ENCODE results near the gene LZIC.
A peak's percentile ranks its signal among the peaks of the same experiment; 100 is the strongest.

The LZIC gene

DNA sequence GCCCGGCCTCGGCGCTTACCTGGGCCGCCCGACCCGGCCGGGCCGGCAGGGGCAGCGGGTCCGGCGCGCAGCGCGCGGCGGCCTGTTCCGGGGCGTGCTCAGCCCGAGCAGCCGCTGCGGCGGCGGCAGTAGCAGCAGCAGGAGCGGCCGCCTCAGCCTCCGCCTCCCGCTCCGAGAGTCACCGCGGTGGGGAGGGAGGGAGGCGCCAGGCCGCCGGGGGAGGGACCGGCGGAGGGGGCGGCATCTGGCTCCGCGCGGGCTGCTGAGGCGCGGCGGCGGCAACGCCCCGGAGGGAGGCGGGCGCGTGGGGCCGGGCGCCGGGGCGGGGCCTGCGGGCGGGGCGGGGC is 33.1 kb downstream of the LZIC start, which contains the start of gene CTNNBIP1:
Gene CTNNBIP1 (minus strand): TSS at position 194 of the 347 bp plus-strand sequence. CDS start 38,205 bp downstream, outside the sequence.
- DNase-seq = no peak

DNA sequence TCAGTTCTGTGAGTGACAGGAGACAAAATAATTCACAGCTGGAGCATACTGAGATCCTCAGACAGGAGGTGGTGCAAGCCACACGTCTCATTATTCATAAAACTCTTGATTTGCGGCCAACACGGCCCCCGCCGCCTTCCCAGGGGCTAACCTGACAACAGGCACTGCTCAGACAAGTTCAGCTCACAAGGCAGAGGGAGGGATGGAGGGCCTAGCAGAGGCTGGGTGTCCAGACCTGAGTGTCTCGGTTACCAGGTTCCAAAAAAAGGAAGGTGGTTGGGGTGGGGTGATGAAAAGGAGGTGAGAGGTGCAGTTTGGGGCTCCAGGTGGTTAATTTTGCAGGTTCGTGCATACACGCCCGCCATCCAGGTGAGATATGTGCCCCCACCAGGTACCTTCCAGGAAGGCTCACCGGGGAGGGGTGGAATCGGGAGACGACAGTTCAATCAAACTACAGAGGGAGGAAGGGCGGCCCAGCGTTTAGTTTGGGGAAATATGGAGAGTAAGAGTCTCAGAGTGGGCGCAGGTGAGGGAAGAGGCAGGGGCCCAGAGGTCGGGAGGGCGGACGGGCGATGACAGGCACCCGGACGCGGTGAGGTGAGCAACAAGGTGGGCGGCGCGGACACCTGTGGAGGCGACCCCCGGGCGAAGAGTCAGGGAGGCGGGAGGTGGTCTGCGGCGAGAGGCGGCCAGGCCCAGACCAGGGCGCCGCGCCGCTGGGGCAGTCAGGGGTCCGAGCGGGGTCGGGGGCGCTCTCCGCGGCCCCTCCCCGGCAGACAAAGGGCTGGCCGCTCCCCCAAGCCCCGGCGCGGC is 33.8 kb downstream of the LZIC start:
- DNase-seq = peak; percentile 43

DNA sequence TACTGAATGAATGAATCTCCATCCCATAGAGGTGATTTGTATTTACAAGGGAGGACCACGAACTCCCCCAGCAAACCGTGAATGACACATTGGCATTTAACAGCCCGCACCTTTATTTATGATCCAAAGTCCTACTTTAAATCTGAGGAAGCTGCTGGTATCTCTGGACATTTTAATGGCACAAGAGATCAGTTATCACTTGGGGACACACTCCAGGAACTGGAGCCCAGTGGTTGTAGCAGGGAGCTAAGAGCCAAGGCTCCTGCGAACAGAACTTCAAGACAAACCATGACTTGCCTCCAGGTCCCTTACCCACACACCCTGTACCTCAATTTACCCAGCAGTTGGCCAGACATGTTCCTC is 34.3 kb downstream of the LZIC start:
- no peak for DNase-seq

DNA sequence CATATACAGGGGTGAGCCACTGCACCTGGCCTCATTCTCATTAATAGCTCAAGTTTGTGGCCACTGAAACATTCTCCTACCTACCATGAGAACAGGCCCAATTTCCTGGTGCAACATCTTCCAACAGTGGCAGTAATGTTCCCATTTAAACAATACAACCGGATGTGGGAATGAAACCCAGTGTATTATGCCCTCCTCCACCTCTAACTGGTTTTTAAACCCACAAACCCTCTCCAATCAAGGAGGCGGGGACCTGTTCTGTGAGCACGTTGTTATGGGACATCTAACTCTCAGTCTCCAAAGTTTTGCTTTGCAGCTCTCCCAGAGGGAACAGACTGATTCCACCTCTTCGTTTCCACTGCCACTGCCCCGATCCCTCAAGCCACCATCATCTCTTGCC is 35.8 kb downstream of the LZIC start:
- no peak for DNase-seq

DNA sequence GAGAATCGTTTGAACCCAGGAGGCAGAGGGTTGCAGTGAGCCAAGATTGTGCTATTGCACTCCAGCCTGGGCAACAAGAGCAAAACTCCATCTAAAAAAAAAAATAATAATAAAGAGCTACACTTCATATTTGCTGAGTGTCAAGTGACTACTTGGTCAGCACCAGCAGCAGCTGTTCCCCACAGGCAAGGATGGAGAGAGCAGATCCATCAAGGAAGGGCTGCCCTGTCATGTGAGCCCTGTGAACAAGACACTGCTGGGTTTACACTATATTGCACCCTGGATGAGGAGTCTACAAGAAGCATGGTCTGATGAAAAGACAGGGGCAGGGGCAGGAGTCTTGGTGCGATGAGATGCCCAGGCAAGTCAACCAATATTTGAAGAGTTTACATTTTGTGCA is 36.7 kb downstream of the LZIC start:
- DNase-seq = no peak

DNA sequence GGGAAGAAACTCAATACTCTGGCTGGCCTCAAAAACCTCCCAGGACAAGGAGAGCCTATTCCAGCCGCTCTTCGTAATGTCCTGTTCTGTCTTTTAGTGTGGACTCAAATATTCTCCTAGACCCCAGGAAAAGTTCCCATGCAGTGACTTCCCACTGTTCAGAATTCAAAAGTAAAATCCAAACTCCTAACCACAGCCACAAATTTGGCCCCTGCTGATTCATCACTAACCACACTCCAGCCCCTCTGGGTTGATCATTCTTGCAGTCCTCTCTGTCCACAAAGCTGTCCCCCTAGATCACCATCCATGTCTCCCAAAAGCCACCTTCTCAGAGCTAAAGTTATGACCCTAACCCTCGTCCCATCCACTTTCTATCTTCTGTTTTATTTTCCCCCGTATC is 38.2 kb downstream of the LZIC start:
- no peak for DNase-seq

DNA sequence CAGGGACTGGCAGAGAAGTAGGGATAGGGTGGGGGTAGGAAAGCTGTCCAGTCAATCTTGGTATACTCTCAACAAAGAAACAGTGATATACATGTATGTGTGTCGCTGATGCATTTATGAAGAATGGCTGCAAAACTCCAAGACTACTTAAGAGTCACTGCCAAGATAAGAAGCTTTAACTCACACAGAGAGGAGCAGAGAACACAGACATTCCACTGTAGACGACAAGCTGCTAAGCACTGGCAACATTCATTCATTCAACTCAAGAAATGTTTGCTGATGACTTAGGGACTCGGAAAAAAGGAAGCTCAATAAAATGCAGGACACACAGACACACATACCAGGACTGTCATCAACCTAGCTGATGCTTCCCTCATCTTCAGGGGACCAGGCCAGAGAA is 38.6 kb downstream of the LZIC start:
- DNase-seq = no peak

DNA sequence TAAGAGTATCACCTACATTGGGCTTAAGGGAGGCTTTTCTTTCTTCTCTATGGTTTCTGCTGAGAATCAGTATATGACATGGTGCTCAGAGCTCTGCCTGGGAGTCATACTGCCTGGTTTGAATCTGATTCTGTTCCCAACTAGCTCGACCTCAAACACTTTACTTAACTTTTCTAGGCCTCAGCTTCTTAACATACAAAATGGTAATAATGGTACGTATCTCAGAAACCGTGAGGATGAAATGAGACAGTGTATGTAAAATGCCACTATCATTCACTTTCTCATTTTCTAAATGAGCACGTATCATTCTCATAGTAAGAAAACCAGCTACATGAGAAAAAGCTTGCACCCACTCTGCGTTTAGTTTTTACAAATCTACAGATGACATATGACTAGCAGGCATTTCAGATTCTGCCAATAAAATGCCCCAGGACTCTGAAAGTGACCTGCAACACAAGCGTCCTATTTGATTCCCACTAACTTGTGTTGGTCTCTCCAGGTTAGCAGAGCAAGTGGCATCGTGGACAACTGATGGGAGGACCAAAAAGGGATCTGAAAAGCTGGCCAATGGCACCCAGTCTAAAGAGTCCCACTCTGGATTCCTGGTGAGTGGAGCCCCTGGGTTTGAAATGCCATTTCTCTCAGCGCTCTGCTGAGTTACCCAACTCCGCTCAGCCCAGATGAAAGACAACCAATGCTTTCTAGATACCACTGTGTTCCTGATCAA is 39.2 kb downstream of the LZIC start:
- no peak for DNase-seq

DNA sequence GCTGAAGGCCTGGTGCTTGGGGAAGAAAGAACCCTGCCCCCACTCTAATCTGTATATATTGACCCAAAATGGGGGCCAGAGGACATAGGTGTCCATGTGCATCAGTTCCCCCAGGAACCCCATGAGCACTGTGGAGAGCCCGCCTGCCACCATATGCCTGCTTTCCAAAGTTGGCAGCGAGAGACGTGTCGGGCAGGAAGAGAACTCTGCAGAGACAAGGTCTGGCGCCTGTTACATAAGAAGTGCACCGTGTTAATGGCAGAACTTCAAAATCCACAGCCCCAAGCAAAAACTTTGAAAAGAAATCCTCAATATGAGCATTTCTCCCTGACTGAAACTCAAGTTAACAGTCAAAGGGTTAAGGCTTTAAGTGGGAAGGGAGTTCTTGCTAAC is 41.1 kb downstream of the LZIC start:
- DNase-seq = peak; percentile 24

DNA sequence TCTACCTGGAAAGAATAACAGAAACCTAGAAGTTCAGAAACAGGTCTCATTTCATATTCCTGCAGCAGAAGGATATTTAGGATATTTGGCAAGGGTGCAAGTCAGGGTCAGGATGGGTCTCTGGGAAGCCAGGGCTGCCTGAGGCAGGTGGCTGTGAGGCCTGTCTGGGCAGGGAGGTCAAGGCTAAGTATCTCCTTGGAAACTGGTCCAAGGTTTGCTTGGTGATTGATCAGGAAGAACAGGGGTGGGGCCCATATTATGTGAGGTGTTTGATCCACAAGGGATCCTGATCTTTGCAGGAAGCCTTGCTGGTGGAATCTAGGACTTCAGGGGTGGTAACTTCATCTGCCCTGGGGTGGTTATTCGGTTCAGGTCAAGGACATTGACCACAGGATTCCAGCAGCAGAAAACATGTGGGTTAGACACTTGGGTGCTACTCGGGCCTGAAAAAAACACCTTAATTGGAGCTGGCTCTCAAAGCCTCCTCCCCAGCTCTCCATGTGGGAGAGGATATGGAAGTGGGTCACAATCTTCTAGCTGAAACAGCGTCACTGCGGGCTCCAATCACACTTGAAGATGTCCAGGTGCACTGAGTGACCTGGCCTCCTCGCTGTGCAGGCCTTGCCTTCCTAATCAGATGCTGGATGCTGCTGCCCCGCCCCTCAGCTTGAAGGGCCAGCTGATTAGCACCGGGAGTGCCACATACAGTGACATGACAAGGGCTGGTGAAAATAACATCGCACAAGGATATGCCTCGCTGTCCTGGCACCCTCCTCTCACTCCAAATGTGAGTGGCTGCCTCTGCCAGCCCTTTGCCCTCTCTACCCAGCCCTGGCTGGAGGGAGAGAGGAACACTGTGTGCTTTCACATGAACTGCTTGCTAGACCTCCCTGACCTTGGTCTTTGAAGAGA is 41.8 kb downstream of the LZIC start:
- no peak for DNase-seq

DNA sequence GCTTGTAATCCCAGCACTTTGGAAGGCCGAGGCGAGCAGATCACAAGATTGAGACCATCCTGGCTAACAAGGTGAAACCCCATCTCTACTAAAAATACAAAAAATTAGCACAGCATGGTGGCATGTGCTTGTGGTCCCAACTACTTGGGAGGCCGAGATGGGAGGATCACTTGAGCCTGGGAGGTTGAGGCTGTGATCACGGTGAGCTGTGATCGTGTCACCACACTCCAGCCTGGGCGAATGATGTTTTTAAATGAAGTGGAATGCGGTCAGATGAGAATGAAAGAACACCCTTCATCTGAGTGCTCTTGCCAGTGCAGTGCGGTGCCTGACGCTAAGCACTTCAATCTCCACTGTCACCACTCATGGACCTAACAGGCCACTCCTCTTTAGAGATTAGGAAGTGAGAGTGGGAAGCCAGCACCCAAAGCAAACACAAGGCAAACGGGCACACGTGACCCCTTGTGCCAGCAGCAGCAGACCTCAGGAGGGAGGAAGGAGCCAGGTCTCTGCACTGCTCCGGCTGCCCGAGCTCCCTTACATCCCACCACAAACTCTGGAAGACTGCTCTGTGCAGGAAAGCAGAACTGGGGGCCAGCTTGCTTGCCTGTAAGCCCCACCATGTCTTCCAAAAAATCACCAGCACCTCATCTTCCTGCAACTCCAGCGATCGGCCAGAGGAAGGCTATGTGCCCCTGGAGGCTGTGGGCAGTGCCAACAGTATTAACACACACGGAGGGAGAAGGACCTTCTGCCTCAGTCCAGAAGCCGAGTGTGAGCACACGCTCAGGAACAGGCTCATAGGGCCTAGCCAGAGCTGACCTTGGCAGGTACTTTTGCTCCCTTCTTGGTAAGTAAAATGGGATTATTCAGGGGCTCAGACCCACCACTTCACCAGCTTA is 42.8 kb downstream of the LZIC start:
- no peak for DNase-seq

DNA sequence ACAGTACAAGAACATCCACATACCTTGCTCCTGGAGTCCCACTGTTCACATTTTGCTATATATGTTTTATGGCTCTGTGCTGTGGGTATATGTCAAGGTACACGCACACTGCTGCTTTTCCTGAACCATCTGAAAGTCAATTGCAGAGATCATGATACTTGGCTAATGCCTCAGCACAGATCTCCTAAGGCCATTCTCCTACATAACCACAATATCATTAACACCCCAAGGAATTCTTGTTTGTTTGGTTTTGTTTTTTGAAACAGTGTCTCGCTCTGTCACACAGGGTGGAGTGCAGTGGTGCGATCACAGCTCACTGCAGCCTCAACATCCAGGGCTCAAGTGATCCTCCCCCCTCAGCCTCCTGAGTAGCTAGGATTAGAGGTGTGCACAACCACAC is 49.1 kb downstream of the LZIC start:
- DNase-seq = no peak

DNA sequence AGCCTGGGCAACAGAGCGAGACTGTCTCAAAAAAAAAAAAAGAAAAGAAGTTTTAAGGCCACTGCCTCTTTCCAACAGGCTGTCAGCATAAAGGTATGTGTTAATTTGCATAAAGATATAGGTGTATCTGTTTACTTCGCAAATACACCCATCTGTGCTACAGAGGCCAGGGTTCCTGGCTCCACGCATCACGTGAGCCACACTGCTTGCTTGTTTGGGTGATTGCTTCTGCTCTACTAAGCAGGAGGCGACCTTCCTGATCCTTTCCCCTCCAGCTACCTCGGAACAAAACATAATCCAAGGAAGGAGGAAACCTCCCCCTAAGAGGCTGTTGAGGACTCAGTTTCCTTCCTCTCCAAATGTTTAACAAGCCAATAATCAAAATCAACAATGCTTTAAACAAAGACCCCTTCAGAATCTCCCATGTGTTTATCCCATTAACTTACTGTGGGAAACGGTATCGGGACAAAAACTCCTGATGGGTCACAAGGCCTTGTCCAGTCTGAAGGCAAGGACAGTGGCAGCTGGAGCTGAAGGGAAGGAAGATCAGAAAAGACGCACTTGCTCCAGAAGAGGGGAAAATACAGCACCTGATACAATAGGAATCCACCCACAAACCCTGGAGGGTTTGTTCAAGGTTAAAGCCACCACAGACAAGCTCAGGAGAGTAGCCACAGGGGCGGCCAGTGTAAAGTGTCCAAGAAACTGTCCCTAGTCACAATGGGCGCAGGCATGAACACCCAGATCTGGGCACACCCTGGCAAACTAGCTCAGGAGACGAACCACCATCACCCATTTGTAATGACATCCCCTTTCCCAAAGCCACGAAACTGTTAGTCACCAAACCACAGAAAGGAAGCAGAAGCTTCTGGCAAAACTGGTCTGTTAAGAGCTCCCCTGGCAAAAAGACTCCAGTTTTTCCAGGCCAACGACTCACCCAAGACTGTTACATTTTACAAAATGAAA is 50.3 kb downstream of the LZIC start:
- DNase-seq = no peak

DNA sequence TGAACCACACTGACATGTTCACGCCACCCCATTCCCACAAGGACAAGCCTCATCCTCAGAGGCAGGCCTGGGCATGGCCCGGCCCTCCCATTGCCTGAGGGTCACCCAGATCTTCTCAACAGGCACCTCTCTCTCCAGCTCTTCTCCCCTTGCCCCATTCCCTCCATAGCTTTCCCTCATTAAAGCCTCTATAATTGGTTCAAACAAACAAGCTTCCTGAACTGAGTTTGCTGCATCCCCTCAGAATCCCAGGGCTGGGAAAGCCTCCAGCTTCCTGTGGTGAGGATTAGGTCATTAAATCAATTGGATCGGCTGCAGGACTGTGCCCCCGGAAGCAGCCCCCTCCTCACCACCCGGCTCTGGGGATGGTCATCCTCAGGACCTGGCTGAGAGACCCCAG is 52.0 kb downstream of the LZIC start:
- peak; percentile 50 for DNase-seq

DNA sequence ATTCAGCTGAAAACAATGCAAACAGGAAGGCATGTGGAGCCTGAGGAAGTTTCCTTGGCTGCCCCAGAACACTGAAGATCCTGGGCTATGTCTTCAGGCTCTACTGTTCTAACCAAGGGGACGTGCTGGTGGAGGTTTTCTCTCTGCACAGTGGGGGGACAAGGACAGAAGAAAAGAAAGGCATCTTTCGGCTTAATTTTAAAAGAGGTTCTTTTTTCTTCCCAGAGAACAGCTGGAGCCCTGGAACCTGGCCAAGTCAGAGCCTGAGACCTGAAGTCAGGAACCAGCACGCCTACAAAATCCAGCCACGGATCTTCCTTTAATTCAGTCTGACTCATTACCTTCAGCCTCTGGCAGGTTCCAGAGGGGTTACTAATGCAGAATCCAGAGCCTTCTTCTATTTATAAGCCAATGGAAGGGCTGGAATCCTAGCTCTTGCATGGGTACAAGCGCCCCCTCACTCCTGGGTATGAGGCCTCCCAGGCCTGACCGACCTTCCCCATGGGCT is 52.9 kb downstream of the LZIC start:
- DNase-seq = peak; percentile 42

DNA sequence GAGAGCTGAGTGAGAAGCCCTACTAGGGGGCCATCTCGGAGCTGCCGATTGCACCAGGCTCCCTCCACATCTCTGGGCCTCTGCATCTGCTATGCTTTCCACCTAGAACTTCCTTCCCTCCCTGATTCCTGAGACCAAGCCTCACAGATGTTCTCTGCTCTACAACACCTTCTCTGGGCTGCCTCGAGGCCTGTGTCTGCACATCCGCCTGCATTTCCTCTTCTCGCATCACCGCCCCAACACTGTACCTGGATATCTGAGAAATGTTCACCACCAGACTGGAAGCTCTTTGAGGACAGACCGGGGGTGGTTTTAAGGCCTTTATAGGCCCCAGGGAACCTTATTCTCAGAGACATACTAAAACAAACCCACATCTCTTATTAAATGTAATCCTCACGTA is 53.8 kb downstream of the LZIC start:
- DNase-seq = no peak

DNA sequence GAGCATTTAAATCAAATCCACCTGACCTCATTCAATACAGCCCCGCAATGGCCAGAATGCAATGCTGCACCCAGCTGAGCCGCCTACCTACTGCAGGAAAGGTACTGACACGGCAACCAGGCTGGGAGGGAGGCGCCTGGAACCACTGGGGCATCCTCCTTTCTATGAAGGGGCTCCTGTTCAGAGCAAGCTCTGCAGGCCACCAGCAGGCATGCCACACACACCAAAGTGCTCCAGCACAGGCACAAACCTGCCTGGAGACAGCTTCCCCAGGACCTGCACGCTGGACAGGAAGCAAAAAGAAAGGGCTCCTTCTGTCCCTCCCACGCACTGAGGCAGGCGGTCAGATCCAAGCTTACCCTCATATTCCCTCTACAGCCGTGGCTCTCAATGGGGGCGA is 54.3 kb downstream of the LZIC start:
- DNase-seq = no peak

DNA sequence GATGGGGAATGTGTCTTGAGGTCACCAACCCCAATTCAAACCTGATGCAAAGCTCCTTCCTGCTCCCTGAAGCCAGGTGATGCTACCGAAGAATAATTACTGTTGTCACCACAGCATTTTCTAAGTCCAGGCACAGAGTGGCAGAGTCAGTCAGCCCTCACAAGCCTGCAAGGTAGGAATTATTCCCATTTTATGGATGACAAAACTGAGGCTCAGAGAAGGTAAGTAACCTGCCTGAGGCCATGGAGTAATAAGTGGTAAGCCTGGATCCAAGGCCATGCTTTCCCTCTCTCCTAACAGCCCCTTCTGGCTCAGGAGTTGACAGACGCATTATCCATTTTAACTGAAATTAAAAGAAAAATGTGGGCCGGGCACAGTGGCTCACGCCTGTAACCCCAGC is 56.1 kb downstream of the LZIC start:
- DNase-seq = no peak

DNA sequence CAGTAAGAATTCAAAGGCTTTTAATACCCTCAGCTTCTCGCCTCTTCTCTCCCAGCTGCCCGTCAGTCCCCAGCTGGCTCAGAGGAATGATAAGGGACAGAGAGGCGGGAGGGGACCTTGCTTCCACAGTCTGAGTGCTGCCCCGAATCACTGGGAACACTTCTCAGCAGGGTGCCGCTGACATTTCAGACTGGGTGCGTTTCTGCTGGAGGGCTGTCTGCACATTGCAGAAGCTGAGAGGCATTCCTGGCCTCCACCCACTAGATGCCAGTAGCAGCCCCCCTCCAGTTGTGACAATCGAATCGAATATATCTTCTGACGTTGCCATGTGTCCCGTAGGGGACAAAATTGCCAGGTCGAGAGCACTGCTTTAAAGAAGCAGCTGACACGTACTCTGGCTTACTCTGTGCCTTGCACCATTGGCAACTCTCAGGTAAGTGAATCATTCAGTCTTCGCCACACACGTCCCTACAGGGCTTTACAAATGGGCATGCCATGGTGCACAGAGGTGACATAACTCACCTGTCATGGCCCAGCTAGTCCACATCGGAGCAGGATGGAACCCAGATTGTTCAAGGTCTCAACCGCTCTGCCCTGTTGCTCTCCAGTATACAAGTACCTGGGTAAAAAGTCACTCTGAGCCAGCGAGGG is 57.0 kb downstream of the LZIC start:
- DNase-seq = no peak

DNA sequence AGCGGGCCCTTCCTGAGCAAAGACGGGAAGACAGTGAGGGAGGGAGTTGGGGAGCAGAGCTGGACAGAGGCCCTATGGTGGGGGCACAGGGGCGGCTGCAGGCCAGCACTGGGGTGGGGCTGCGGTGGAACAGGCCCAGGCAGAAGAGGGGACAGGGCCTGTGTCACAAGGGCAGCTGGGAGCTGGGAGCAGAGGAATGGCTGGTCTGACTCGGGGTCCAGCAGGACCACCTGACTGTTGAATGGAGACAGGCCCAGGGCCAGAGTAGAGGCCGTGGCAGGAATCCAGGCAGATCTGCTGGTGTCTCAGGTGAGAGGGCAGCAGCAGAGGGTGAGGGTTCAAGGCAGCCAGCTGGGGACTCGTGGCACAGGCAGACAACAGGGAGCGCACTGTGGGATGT is 58.4 kb downstream of the LZIC start:
- no peak for DNase-seq
